Measurements from ENCODE around the gene MLANA. TPM values are rescaled to one million over a fixed set of nuclear protein-coding genes. Genes with fewer than 3 reads are reported as not detected.

The MLANA gene
- polyA plus RNA-seq, 12 donors = 0.34 to 19.1 (median 1.1) TPM; not detected in 2

DNA sequence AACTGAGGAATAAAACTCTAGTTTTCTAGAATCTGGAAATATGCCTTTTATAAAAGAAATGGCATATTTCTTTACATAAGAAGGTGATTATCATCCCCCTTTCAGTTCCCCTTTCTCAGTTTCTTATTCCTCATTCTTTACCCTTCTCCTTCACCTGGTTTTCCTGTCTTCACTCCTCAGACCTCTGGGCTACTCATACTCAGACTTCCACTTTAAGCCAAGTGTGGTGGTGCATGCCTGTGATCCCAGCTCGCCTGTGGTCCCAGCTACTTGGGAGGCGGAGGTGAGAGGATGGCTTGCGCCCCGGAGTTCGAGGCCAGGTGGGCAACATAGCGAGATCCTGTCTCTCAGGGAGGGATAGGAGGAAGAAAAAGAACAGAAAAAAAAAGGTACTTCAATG, 67.6 kb downstream of the MLANA start:
- no peak for DNase-seq

Other genes with a start within 250 kb of the MLANA start
- gene ERMP1, start 57.8 kb upstream of the MLANA start, polyA plus RNA-seq (ENCODE audit: insufficient read length in 12 of 12) = 10 to 100 TPM in 6 of 12 donors, 1 to 10 TPM in 5, not detected in 1; 6.6 to 15.0 (median 10.4) TPM
- 10 to 100 TPM in 11 of 12 donors, not detected in 1; 15.2 to 23.4 (median 20.2) TPM for gene RANBP6, start 124.7 kb downstream of the MLANA start, polyA plus RNA-seq (ENCODE audit: insufficient read length in 12 of 12)

All from muscle of arm (tissue), 12 donors.